Measurements from ENCODE around the gene CDC14C. TPM values are rescaled to one million over a fixed set of nuclear protein-coding genes. Genes with fewer than 3 reads are reported as not detected.
A peak's percentile ranks its signal among the peaks of the same experiment; 100 is the strongest.

CDC14C gene
- total RNA-seq, result not detected in 2 replicates

- Histone ChIP-seq H3K4me3 (ENCODE audit: low read depth, low read length) (no peak within 1 kb of the TSS), H3K27me3 (ENCODE audit: control insufficient read depth, insufficient read depth, low read length) (no peaks in the 10 kb centered on the region), H3K36me3 (ENCODE audit: control insufficient read depth, insufficient read depth, low read length) (no peaks in the 10 kb centered on the region)
- TF ChIP-seq CTCF (IDR thresholded peaks at IDR 0.05; ENCODE audit: insufficient read depth, low read length, severe bottlenecking), result no peak
- FAIRE-seq, result no peak
- no peak for DNase-seq (ENCODE audit: low read depth)
These were observed at the start of gene CDC14C for GRCh38 chr7:48924433-48924832. CDC14C (plus strand) TSS chr7:48924547; CDS start chr7:48924673, 126 bp downstream.

GRCh38 chr7:48875045-48875916 is 49.1 kb upstream of the CDC14C start:
- TF ChIP-seq CTCF (IDR thresholded peaks at IDR 0.05; ENCODE audit: insufficient read depth, low read length, severe bottlenecking), result peak; percentile 76
- FAIRE-seq, result no peak
- peak; percentile 52 for DNase-seq (ENCODE audit: low read depth)

DNA sequence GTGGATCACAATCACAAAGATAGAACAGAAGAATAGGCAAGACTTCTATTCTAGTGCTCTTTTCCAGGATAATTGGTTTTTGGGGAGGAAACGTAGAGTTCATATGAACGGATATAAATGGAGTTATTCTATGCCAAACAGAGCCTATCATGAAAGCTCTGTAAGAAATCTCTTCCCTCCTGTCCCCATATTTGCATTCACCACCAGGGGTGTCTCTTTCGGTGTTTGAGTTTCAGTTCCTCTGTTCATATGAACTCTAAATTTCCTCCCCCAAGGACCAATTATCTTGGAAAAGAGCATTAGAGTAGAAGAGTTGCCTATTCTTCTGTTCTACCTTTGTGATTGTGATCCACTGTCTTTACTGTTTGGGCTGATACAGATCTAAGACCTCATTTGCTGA is 48.3 kb upstream of the CDC14C start:
- no peak overlapping the region for H3K4me3 ChIP-seq (ENCODE audit: low read depth, low read length)
- TF ChIP-seq CTCF (IDR thresholded peaks at IDR 0.05; ENCODE audit: insufficient read depth, low read length, severe bottlenecking), result no peak
- no peak for FAIRE-seq
- DNase-seq (ENCODE audit: low read depth), result no peak
- no peaks in the 10 kb centered on the region for H3K36me3 ChIP-seq (ENCODE audit: control insufficient read depth, insufficient read depth, low read length)
- H3K27me3 ChIP-seq (ENCODE audit: control insufficient read depth, insufficient read depth, low read length), result no peaks in the 10 kb centered on the region

More at GRCh38 chr7:48875045-48875916, 49.1 kb upstream of the CDC14C start:
- H3K36me3 ChIP-seq (ENCODE audit: control insufficient read depth, insufficient read depth, low read length), result no peaks in the 10 kb centered on the region
- H3K4me3 ChIP-seq (ENCODE audit: low read depth, low read length), result no peak overlapping the region
- H3K27me3 ChIP-seq (ENCODE audit: control insufficient read depth, insufficient read depth, low read length), result no peaks in the 10 kb centered on the region

DNA sequence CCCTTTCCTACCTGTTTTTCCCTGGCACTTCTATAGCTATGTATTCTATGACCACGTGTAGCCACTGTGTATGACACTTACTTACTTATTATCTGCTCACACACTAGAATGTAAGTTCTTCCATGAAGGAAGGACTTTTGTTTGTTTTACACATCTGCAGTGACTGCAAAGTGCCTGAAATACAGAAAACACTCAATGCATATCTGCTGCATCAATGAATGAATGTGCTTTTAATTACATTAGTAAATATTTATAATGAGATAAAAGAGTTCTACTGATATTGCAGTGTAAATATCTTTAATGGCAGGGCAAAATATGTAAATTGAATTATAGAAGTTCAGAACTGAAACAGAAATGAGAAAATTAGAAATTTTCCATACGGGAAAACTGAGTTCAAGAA is 43.5 kb upstream of the CDC14C start:
- H3K4me3 ChIP-seq (ENCODE audit: low read depth, low read length), result no peak overlapping the region
- no peak for TF ChIP-seq CTCF (IDR thresholded peaks at IDR 0.05; ENCODE audit: insufficient read depth, low read length, severe bottlenecking)
- no peak for FAIRE-seq
- no peak for DNase-seq (ENCODE audit: low read depth)
- H3K27me3 ChIP-seq (ENCODE audit: control insufficient read depth, insufficient read depth, low read length), result no peaks in the 10 kb centered on the region
- no peaks in the 10 kb centered on the region for H3K36me3 ChIP-seq (ENCODE audit: control insufficient read depth, insufficient read depth, low read length)

DNA sequence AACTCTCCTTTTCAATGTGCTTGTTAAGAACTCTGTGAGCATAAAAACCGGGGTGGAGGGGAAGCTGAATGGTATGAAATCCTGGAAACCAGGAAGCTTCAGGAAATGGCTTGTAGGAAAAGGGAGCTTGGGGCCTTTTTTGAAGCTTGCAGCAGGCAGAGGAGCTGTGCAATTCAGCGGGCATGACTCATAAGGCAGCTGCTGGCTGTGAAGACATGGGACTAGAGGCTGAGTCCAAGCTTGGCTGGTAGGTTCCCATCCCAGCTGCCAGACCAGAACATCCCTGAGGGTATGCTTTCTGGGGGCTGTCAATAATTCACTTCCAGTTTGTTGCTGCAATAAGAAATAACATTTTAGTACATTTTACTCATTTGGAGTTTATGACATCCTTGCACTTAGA is 36.8 kb upstream of the CDC14C start:
- H3K4me3 ChIP-seq (ENCODE audit: low read depth, low read length), result no peak overlapping the region
- TF ChIP-seq CTCF (IDR thresholded peaks at IDR 0.05; ENCODE audit: insufficient read depth, low read length, severe bottlenecking), result no peak
- no peaks in the 10 kb centered on the region for H3K36me3 ChIP-seq (ENCODE audit: control insufficient read depth, insufficient read depth, low read length)
- no peaks in the 10 kb centered on the region for H3K27me3 ChIP-seq (ENCODE audit: control insufficient read depth, insufficient read depth, low read length)
- FAIRE-seq (no peak), DNase-seq (ENCODE audit: low read depth) (peak; percentile 21)
